ENCODE results near the gene KCNN1.
A peak's percentile ranks its signal among the peaks of the same experiment; 100 is the strongest.
"Not testable (repeated sequence)": the region's sequence is repeated elsewhere in the genome, so short reads cannot be mapped to it uniquely, and the experiment has no call there.

KCNN1 gene

GRCh38 chr19:18000480-18000914 is 33.6 kb downstream of the KCNN1 start:
- peak overlapping the region; percentile 92 for H3K27ac Mint-ChIP-seq

GRCh38 chr19:18000915-18001776 is 34.2 kb downstream of the KCNN1 start:
- peak overlapping the region; percentile 92 for H3K4me3 Mint-ChIP-seq
- peak overlapping the region; percentile 92 for H3K27ac Mint-ChIP-seq
- no peaks in the 10 kb centered on the region for H3K36me3 Mint-ChIP-seq
- no peaks in the 10 kb centered on the region for H3K27me3 Mint-ChIP-seq
- H3K9me3 Mint-ChIP-seq (ENCODE audit: low read depth) = no peaks in the 10 kb centered on the region
- H3K4me1 Mint-ChIP-seq (ENCODE audit: low read depth) = peaks cover 20% of the 10 kb centered on the region

More at GRCh38 chr19:18000480-18000914, 33.6 kb downstream of the KCNN1 start:
- Mint-ChIP-seq H3K4me1 (ENCODE audit: low read depth) (peaks cover 20% of the 10 kb centered on the region), H3K4me3 (peak overlapping the region; percentile 85), H3K9me3 (ENCODE audit: low read depth) (no peaks in the 10 kb centered on the region), H3K36me3 (no peaks in the 10 kb centered on the region), H3K27me3 (no peaks in the 10 kb centered on the region)

GRCh38 chr19:18001777-18002345 is 35.0 kb downstream of the KCNN1 start:
- Mint-ChIP-seq H3K36me3 (no peaks in the 10 kb centered on the region), H3K27me3 (no peaks in the 10 kb centered on the region), H3K4me1 (ENCODE audit: low read depth) (peaks cover 20% of the 10 kb centered on the region), H3K9me3 (ENCODE audit: low read depth) (no peaks in the 10 kb centered on the region), H3K27ac (peak overlapping the region; percentile 90), H3K4me3 (peak overlapping the region; percentile 92)

GRCh38 chr19:18002347-18002850 is 35.5 kb downstream of the KCNN1 start:
- no peaks in the 10 kb centered on the region for H3K9me3 Mint-ChIP-seq (ENCODE audit: low read depth)
- peak overlapping the region; percentile 41 for H3K27ac Mint-ChIP-seq
- H3K4me1 Mint-ChIP-seq (ENCODE audit: low read depth) = peaks cover 23% of the 10 kb centered on the region
- H3K36me3 Mint-ChIP-seq = no peaks in the 10 kb centered on the region
- H3K27me3 Mint-ChIP-seq = no peaks in the 10 kb centered on the region
- peak overlapping the region; percentile 92 for H3K4me3 Mint-ChIP-seq

GRCh38 chr19:18005750-18006149 is 38.8 kb downstream of the KCNN1 start:
- not testable (repeated sequence) for H3K27me3 Mint-ChIP-seq; H3K9me3 Mint-ChIP-seq (ENCODE audit: low read depth); H3K36me3 Mint-ChIP-seq; H3K27ac Mint-ChIP-seq; H3K4me3 Mint-ChIP-seq
- peaks cover 30% of the 10 kb centered on the region for H3K4me1 Mint-ChIP-seq (ENCODE audit: low read depth)

GRCh38 chr19:18007044-18007916 is 40.4 kb downstream of the KCNN1 start:
- peaks cover 28% of the 10 kb centered on the region for H3K4me1 Mint-ChIP-seq (ENCODE audit: low read depth)
- H3K27ac Mint-ChIP-seq = peak overlapping the region; percentile 64
- H3K27me3 Mint-ChIP-seq = no peaks in the 10 kb centered on the region
- H3K9me3 Mint-ChIP-seq (ENCODE audit: low read depth) = no peaks in the 10 kb centered on the region
- H3K4me3 Mint-ChIP-seq = peak overlapping the region; percentile 87
- H3K36me3 Mint-ChIP-seq = peaks cover 2% of the 10 kb centered on the region

- H3K4me3 Mint-ChIP-seq = peak within 1 kb of the TSS; percentile 87
- H3K9me3 Mint-ChIP-seq (ENCODE audit: low read depth) = no peaks in the 10 kb centered on the region
- peaks cover 28% of the 10 kb centered on the region for H3K4me1 Mint-ChIP-seq (ENCODE audit: low read depth)
- H3K36me3 Mint-ChIP-seq = peaks cover 2% of the 10 kb centered on the region
- peak within 1 kb of the TSS; percentile 84 for H3K27ac Mint-ChIP-seq
- no peaks in the 10 kb centered on the region for H3K27me3 Mint-ChIP-seq
These were observed 41.2 kb downstream of the KCNN1 start, which contains the start of gene ARRDC2 for GRCh38 chr19:18007917-18008673. ARRDC2 (plus strand) TSS chr19:18008170; CDS start chr19:18008311, 141 bp downstream.

- H3K4me1 Mint-ChIP-seq (ENCODE audit: low read depth) = peaks cover 35% of the 10 kb centered on the region
- peaks cover 2% of the 10 kb centered on the region for H3K36me3 Mint-ChIP-seq
These were observed 41.9 kb downstream of the KCNN1 start for GRCh38 chr19:18008814-18009213.

GRCh38 chr19:18009412-18010066 is 42.6 kb downstream of the KCNN1 start:
- Mint-ChIP-seq H3K36me3 (peaks cover 4% of the 10 kb centered on the region), H3K27me3 (no peaks in the 10 kb centered on the region), H3K4me3 (peak overlapping the region; percentile 87), H3K9me3 (ENCODE audit: low read depth) (no peaks in the 10 kb centered on the region), H3K27ac (peak overlapping the region; percentile 84), H3K4me1 (ENCODE audit: low read depth) (peaks cover 42% of the 10 kb centered on the region)

More at GRCh38 chr19:18008814-18009213, 41.9 kb downstream of the KCNN1 start:
- H3K27me3 Mint-ChIP-seq = no peaks in the 10 kb centered on the region
- H3K4me3 Mint-ChIP-seq = peak overlapping the region; percentile 87
- peak overlapping the region; percentile 84 for H3K27ac Mint-ChIP-seq
- no peaks in the 10 kb centered on the region for H3K9me3 Mint-ChIP-seq (ENCODE audit: low read depth)

- Mint-ChIP-seq H3K36me3 (peaks cover 6% of the 10 kb centered on the region), H3K27me3 (no peaks in the 10 kb centered on the region), H3K9me3 (ENCODE audit: low read depth) (no peaks in the 10 kb centered on the region), H3K4me1 (ENCODE audit: low read depth) (peaks cover 47% of the 10 kb centered on the region), H3K4me3 (peak overlapping the region; percentile 42), H3K27ac (no peak overlapping the region)
These were observed 43.2 kb downstream of the KCNN1 start for GRCh38 chr19:18010149-18010548.

- Mint-ChIP-seq H3K4me1 (ENCODE audit: low read depth) (peaks cover 63% of the 10 kb centered on the region), H3K27ac (peak overlapping the region; percentile 83), H3K27me3 (no peaks in the 10 kb centered on the region), H3K9me3 (ENCODE audit: low read depth) (no peaks in the 10 kb centered on the region), H3K36me3 (peaks cover 12% of the 10 kb centered on the region), H3K4me3 (peak overlapping the region; percentile 65)
These were observed 46.6 kb downstream of the KCNN1 start for GRCh38 chr19:18013210-18014111.

- Mint-ChIP-seq H3K9me3 (ENCODE audit: low read depth) (no peaks in the 10 kb centered on the region), H3K4me1 (ENCODE audit: low read depth) (peaks cover 59% of the 10 kb centered on the region), H3K27me3 (no peaks in the 10 kb centered on the region), H3K36me3 (peaks cover 12% of the 10 kb centered on the region), H3K27ac (peak overlapping the region; percentile 83), H3K4me3 (peak overlapping the region; percentile 65)
These were observed 47.3 kb downstream of the KCNN1 start for GRCh38 chr19:18014197-18014596.
